HCT116 (cell line): ENCODE data around the gene GDF10. TPM values are rescaled to one million over a fixed set of nuclear protein-coding genes. Genes with fewer than 3 reads are reported as not detected.

ENCODE experiments used
- ATAC-seq: fragments of 200-7000 bp; cut with Tn5 transposase; 2 replicates; pipeline ENCODE4 v1.9.1; 2020; ENCODE audit warnings: mild to moderate bottlenecking, moderate library complexity
- BruUV-seq: library from RNA; stranded (reverse); fragments of 400-500 nt; replicated peaks from 2 replicates; lab custom pipeline; 2021; lab: Mats Ljungman, UMichigan
- CTCF ChIA-PET: fragments of 300-600 bp; sonication (Branson Sonifier 250); formaldehyde crosslinking; loops from one replicate; lab custom pipeline; 2021; ENCODE audit warnings: antibody characterized with exemption; lab: Charles Lee
- POLR2A ChIA-PET: fragments of 300-600, 350-600 bp; sonication (Branson Sonifier 250); formaldehyde crosslinking; loops from one replicate; lab custom pipeline; 2021; ENCODE audit warnings: antibody characterized with exemption; lab: Charles Lee
- RAD21 ChIA-PET, 2 experiments: fragments of 300-600 bp; sonication (Branson Sonifier 250); formaldehyde crosslinking; loops; one replicate each; lab custom pipeline; 2023; ENCODE audit warnings: low total read pairs in 2 of 2; ENCODE audit not compliant: uncharacterized antibody in 2 of 2, unreplicated experiment in 2 of 2, low non-redundant PET in 1 of 2; lab: Charles Lee
- DNase-seq: peaks from one replicate; pipeline ENCODE4 v3.0.0-alpha.2; 2010; ENCODE audit warnings: low read depth, low spot score
- H2AFZ ChIP-seq: fragments of 200-600 bp; shearing (Covaris generic), sonication (generic); 2 replicates; pipeline ENCODE4 v1.6.1; 2017; ENCODE audit warnings: low read depth, mixed run types, mixed read lengths, antibody characterized with exemption, low read length; ENCODE audit not compliant: poor library complexity, severe bottlenecking
- H3K27ac ChIP-seq: 2 replicates; pipeline ENCODE4 v1.5.1; 2012; ENCODE audit warnings: low read depth, low read length
- H3K27me3 ChIP-seq: fragments of 200-600 bp; sonication (generic); 2 replicates; pipeline ENCODE4 v1.6.1; 2016; ENCODE audit warnings: mixed run types, low read length, mixed read lengths; ENCODE audit not compliant: insufficient read depth
- H3K36me3 ChIP-seq, 2 experiments: fragments of 200-500 bp in 1 of 2; fragments of 200-600 bp in 1 of 2; sonication (Bioruptor generic) in 1 of 2; sonication (generic) in 1 of 2; 2 replicates each; pipeline versions ENCODE4 v1.5.1 to v1.6.1; 2014 to 2016; ENCODE audit warnings: low read length in 2 of 2, inconsistent platforms in 1 of 2, mixed read lengths in 1 of 2, mixed run types in 1 of 2; ENCODE audit not compliant: insufficient read depth in 2 of 2, control insufficient read depth in 1 of 2
- H3K4me1 ChIP-seq, 2 experiments: fragments of 200-600 bp in 1 of 2; sonication (generic) in 1 of 2; 2 replicates each; pipeline versions ENCODE4 v1.5.1 to v1.6.1; 2012 to 2017; ENCODE audit warnings: low read length in 2 of 2, inconsistent platforms in 1 of 2, mild to moderate bottlenecking in 1 of 2, mixed read lengths in 1 of 2, mixed run types in 1 of 2, moderate library complexity in 1 of 2; ENCODE audit not compliant: insufficient read depth in 2 of 2, control insufficient read depth in 1 of 2
- H3K4me2 ChIP-seq: fragments of 200-600 bp; sonication (generic); 2 replicates; pipeline ENCODE4 v1.6.1; 2017; ENCODE audit warnings: mixed run types, low read length, mixed read lengths
- H3K4me3 ChIP-seq, 2 experiments: fragments of 200-600 bp in 1 of 2; sonication (generic) in 1 of 2; replicated peaks in 1 of 2; 2 replicates each; pipeline ENCODE4 v1.5.1; 2011 to 2016; ENCODE audit warnings: low read length in 2 of 2, control low read depth in 1 of 2, low read depth in 1 of 2, mild to moderate bottlenecking in 1 of 2, mixed read lengths in 1 of 2, mixed run types in 1 of 2
- H3K79me2 ChIP-seq: fragments of 200-600 bp; sonication (generic); 2 replicates; pipeline ENCODE4 v1.6.1; 2017; ENCODE audit warnings: mild to moderate bottlenecking, mixed run types, low read length, moderate library complexity, mixed read lengths; ENCODE audit not compliant: insufficient read depth
- H3K9ac ChIP-seq: fragments of 200-600 bp; sonication (generic); 2 replicates; pipeline ENCODE4 v1.6.1; 2016; ENCODE audit warnings: low read length, mixed read lengths
- H3K9me2 ChIP-seq: fragments of 200-600 bp; sonication (generic), shearing (Covaris generic); 2 replicates; pipeline ENCODE4 v1.6.1; 2017; ENCODE audit warnings: mixed run types, mild to moderate bottlenecking, moderate library complexity; ENCODE audit not compliant: insufficient read depth
- H3K9me3 ChIP-seq, 2 experiments: fragments of 200-500 bp in 1 of 2; fragments of 200-600 bp in 1 of 2; sonication (Bioruptor generic) in 1 of 2; sonication (generic) in 1 of 2; 2 replicates each; pipeline ENCODE4 v1.6.1; 2014 to 2017; ENCODE audit warnings: low read length in 2 of 2, mixed read lengths in 2 of 2, inconsistent platforms in 1 of 2, low read depth in 1 of 2, mild to moderate bottlenecking in 1 of 2, mixed run types in 1 of 2, moderate library complexity in 1 of 2; ENCODE audit not compliant: control insufficient read depth in 1 of 2, insufficient read depth in 1 of 2
- H4K20me1 ChIP-seq: fragments of 200-600 bp; sonication (generic), shearing (Covaris generic); 2 replicates; pipeline ENCODE4 v1.6.1; 2017; ENCODE audit warnings: mixed run types, mild to moderate bottlenecking, moderate library complexity; ENCODE audit not compliant: insufficient read depth
- ATF3 ChIP-seq: IDR thresholded peaks from 2 replicates; pipeline ENCODE4 v1.6.1; 2012
- CTCF ChIP-seq, 3 experiments: fragments of 200-600 bp in 1 of 3; sonication (generic) in 1 of 3; IDR thresholded peaks in 2 of 3; conservative IDR thresholded peaks in 1 of 3; 2 replicates each; pipeline ENCODE4 v1.5.1; 2012 to 2017; ENCODE audit warnings: low read depth in 2 of 3, low read length in 2 of 3, antibody characterized with exemption in 1 of 3, borderline replicate concordance in 1 of 3, control low read depth in 1 of 3, mild to moderate bottlenecking in 1 of 3, mixed read lengths in 1 of 3, mixed run types in 1 of 3, moderate library complexity in 1 of 3; ENCODE audit not compliant: insufficient read depth in 1 of 3
- ELF1 ChIP-seq: IDR thresholded peaks from 2 replicates; pipeline ENCODE4 v1.6.1; 2012; ENCODE audit warnings: low read depth, borderline replicate concordance
- JUND ChIP-seq: IDR thresholded peaks from 2 replicates; pipeline ENCODE4 v1.6.1; 2012
- POLR2A ChIP-seq: IDR thresholded peaks from 2 replicates; pipeline ENCODE4 v1.7.0; 2011; ENCODE audit warnings: borderline replicate concordance; ENCODE audit not compliant: insufficient read depth, insufficient read length; ENCODE audit errors: extremely low read depth
- POLR2AphosphoS5 ChIP-seq: IDR thresholded peaks from 2 replicates; pipeline ENCODE4 v1.6.1; 2011; ENCODE audit warnings: mild to moderate bottlenecking, low read depth, low read length, moderate library complexity
- RAD21 ChIP-seq: IDR thresholded peaks from 2 replicates; pipeline ENCODE4 v1.6.1; 2012; ENCODE audit warnings: low read depth, mild to moderate bottlenecking
- SIN3A ChIP-seq: IDR thresholded peaks from 2 replicates; pipeline ENCODE4 v1.6.1; 2012; ENCODE audit warnings: low read depth
- ZFX ChIP-seq: fragments of 450-650 bp; IDR thresholded peaks from 2 replicates; pipeline ENCODE4 v1.6.1; 2017
- intact Hi-C: fragments of 100-400 bp; cut with micrococcal nuclease; formaldehyde crosslinking; loops from 2 replicates; pipeline ENCODE4 v1.10.0; 2022
- total RNA-seq: library from RNA; stranded (reverse); gene quantifications from one replicate; pipeline ENCODE4 v1.2.1, GENCODE V29; 2021; ENCODE audit not compliant: unreplicated experiment
- TF ChIP-seq, protein P1 (sequence below): IDR thresholded peaks from 2 replicates; pipeline ENCODE4 v1.6.1; 2011; ENCODE audit warnings: mild to moderate bottlenecking, low read length, moderate library complexity; ENCODE audit not compliant: insufficient replicate concordance; ENCODE audit errors: extremely low read depth

GDF10 gene
- total RNA-seq, 1 experiment from 2014 or later: not detected

- DNase-seq: no peak
- intact Hi-C loops: no loop called here
- no peaks in the 10 kb centered on the region for H3K9me2 ChIP-seq
- no peak overlapping the region for H3K27ac ChIP-seq
- H4K20me1 ChIP-seq: no peaks in the 10 kb centered on the region
- no peaks in the 10 kb centered on the region for H3K79me2 ChIP-seq
- no peak for ATAC-seq
- H3K9ac ChIP-seq: no peak overlapping the region
- BruUV-seq: no TSS peak
- no peaks in the 10 kb centered on the region for H3K9me3 ChIP-seq
- no peak overlapping the region for H3K4me3 ChIP-seq
- no peak overlapping the region for H3K4me2 ChIP-seq
- TF ChIP-seq ATF3 (no peak), SIN3A (no peak), RAD21 (no peak), CTCF (IDR thresholded peaks at IDR 0.05 in 2 of 3, conservative IDR thresholded peaks at IDR 0.05 in 1 of 3; ENCODE audit: borderline replicate concordance in 1 of 3, insufficient read depth in 1 of 3, low read depth in 2 of 3, low read length in 2 of 3) (no peak), JUND (no peak), POLR2A (no peak), ELF1 (no peak), POLR2AphosphoS5 (no peak), ZFX (no peak)
- TF ChIP-seq, protein P1, sequence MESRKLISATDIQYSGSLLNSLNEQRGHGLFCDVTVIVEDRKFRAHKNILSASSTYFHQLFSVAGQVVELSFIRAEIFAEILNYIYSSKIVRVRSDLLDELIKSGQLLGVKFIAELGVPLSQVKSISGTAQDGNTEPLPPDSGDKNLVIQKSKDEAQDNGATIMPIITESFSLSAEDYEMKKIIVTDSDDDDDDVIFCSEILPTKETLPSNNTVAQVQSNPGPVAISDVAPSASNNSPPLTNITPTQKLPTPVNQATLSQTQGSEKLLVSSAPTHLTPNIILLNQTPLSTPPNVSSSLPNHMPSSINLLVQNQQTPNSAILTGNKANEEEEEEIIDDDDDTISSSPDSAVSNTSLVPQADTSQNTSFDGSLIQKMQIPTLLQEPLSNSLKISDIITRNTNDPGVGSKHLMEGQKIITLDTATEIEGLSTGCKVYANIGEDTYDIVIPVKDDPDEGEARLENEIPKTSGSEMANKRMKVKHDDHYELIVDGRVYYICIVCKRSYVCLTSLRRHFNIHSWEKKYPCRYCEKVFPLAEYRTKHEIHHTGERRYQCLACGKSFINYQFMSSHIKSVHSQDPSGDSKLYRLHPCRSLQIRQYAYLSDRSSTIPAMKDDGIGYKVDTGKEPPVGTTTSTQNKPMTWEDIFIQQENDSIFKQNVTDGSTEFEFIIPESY: no peak
- H3K27me3 ChIP-seq: peaks cover 20% of the 10 kb centered on the region; the same call in 1 of the 2 replicates
- no peak overlapping the region for H2AFZ ChIP-seq
- ChIA-PET RAD21 (no interaction called here), CTCF (no interaction called here), POLR2A (no interaction called here)
- H3K4me1 ChIP-seq: no peaks in the 10 kb centered on the region
- H3K36me3 ChIP-seq: no peaks in the 10 kb centered on the region
Measured at GRCh38 chr10:47305566-47305965, 5.6 kb downstream of the GDF10 start.
